DOHH2 (cell line): ENCODE data around the gene NSMCE1.

ENCODE experiments used
- CTCF ChIP-seq: fragments of 200-600 bp; sonication (generic); IDR thresholded peaks from one replicate; pipeline ENCODE4 v1.5.1; 2014; ENCODE audit warnings: antibody characterized with exemption, mild to moderate bottlenecking, low read depth, low read length; ENCODE audit not compliant: poor library complexity, severe bottlenecking
- EZH2phosphoT487 ChIP-seq: fragments of 200-600 bp; sonication (generic); IDR thresholded peaks from 2 replicates; pipeline ENCODE4 v1.6.1; 2017; ENCODE audit warnings: borderline replicate concordance, mild to moderate bottlenecking, antibody characterized with exemption, low read length, moderate library complexity, mixed read lengths

GRCh38 chr16:27208081-27208680 lies 60.4 kb downstream of the NSMCE1 start:
- TF ChIP-seq CTCF = no peak
- no peak for TF ChIP-seq EZH2phosphoT487
